NCI-H2029 treated with DMSO at 0.1 percent for 48 hours (cell line): Measurements from ENCODE around the gene ABCD1.

Experiments used
- DNase-seq: peaks from one replicate; lab custom pipeline; 2025; lab: John Stamatoyannopoulos, UW

Gene ABCD1

GRCh38 chrX:153792368-153792767 lies 67.7 kb downstream of the ABCD1 start:
- no peak for DNase-seq

GRCh38 chrX:153793291-153793690 lies 68.6 kb downstream of the ABCD1 start:
- DNase-seq: no peak
